GM18873 (cell line): ENCODE data around the gene ASB10.

ENCODE experiments used
- ATAC-seq: cut with Tn5 transposase; IDR thresholded peaks from one replicate; pipeline ENCODE4 v1.9.1; 2021; ENCODE audit warnings: mild to moderate bottlenecking, moderate library complexity, moderate number of reproducible peaks; ENCODE audit not compliant: unreplicated experiment, low FRiP score

ASB10 gene

GRCh38 chr7:151186640-151187408, at the start of gene ASB10:
ASB10 (minus strand) TSS chr7:151187250; CDS start chr7:151187130, 120 bp downstream.
- no peak for ATAC-seq

GRCh38 chr7:151236406-151236805, 49.4 kb upstream of the ASB10 start:
- ATAC-seq: no peak

GRCh38 chr7:151235091-151235787, 48.2 kb upstream of the ASB10 start:
- ATAC-seq: no peak

GRCh38 chr7:151233804-151234203, 46.8 kb upstream of the ASB10 start:
- no peak for ATAC-seq

GRCh38 chr7:151232917-151233701, 46.1 kb upstream of the ASB10 start:
- peak; percentile 34 for ATAC-seq

- peak; percentile 86 for ATAC-seq
Observed at GRCh38 chr7:151232091-151232916, 45.3 kb upstream of the ASB10 start, which contains the start of gene CHPF2. CHPF2 (plus strand) TSS chr7:151232483; CDS start chr7:151234012, 1,529 bp downstream.

- no peak for ATAC-seq
Observed at GRCh38 chr7:151231080-151231479, 44.0 kb upstream of the ASB10 start.

GRCh38 chr7:151229249-151229648, 42.2 kb upstream of the ASB10 start:
- ATAC-seq: no peak

GRCh38 chr7:151228024-151228866, 41.2 kb upstream of the ASB10 start:
- no peak for ATAC-seq

GRCh38 chr7:151226875-151227782, 40.1 kb upstream of the ASB10 start, which contains the start of gene ABCF2:
ABCF2 (minus strand) TSS chr7:151227205; CDS start chr7:151226458, 747 bp downstream.
- peak; percentile 98 for ATAC-seq

- ATAC-seq: no peak
Observed at GRCh38 chr7:151226560-151226874, 39.5 kb upstream of the ASB10 start.

GRCh38 chr7:151225948-151226510, 39.0 kb upstream of the ASB10 start:
- no peak for ATAC-seq

GRCh38 chr7:151223728-151224127, 36.7 kb upstream of the ASB10 start:
- ATAC-seq: no peak

GRCh38 chr7:151218170-151218569, 31.1 kb upstream of the ASB10 start:
- ATAC-seq: no peak

GRCh38 chr7:151215396-151215795, 28.3 kb upstream of the ASB10 start:
- no peak for ATAC-seq

- ATAC-seq: no peak
Observed at GRCh38 chr7:151213826-151214225, 26.8 kb upstream of the ASB10 start.

- ATAC-seq: no peak
Observed at GRCh38 chr7:151212626-151213025, 25.6 kb upstream of the ASB10 start.
